Esophagus squamous epithelium (tissue), 5 donors: ENCODE measurements around the gene KIF1A. TPM values are rescaled to one million over a fixed set of nuclear protein-coding genes. Genes with fewer than 3 reads are reported as not detected.

Source experiments
- DNase-seq: peaks from one replicate; lab custom pipeline; 2025; lab: John Stamatoyannopoulos, UW
- H3K27ac ChIP-seq, 4 donors: fragments of 200-600 bp; sonication (generic); one replicate each; pipeline ENCODE4 v1.5.1; 2016 to 2019; ENCODE audit warnings: mild to moderate bottlenecking in 1 of 4
- H3K27me3 ChIP-seq, 4 donors: fragments of 200-600 bp; sonication (generic); 1 replicate in 3 of 4; 2 replicates in 1 of 4; pipeline versions ENCODE4 v1.5.1 to v1.6.0; 2017 to 2021; ENCODE audit warnings: antibody characterized with exemption in 1 of 4
- H3K36me3 ChIP-seq, 3 donors: fragments of 200-600 bp; sonication (generic); one replicate each; pipeline ENCODE4 v1.5.1; 2016 to 2019
- H3K4me1 ChIP-seq, 3 donors: fragments of 200-600 bp; sonication (generic); one replicate each; pipeline ENCODE4 v1.5.1; 2017 to 2019
- H3K4me3 ChIP-seq, 4 donors: fragments of 200-600 bp; sonication (generic); 1 replicate in 3 of 4; 2 replicates in 1 of 4; pipeline ENCODE4 v1.5.1; 2016 to 2019; ENCODE audit warnings: mild to moderate bottlenecking in 2 of 4, moderate library complexity in 1 of 4
- H3K9me3 ChIP-seq, 3 donors: fragments of 200-600 bp; sonication (generic); one replicate each; pipeline ENCODE4 v1.5.1; 2016 to 2019
- CTCF ChIP-seq, 6 experiments: fragments of 450-650 bp in 4 of 6; fragments of 200-600 bp in 2 of 6; sonication (generic) in 2 of 6; IDR thresholded peaks; one replicate each; pipeline ENCODE4 v1.5.1; 2016 to 2019; ENCODE audit warnings: antibody characterized with exemption in 6 of 6, mild to moderate bottlenecking in 4 of 6, moderate library complexity in 4 of 6
- POLR2A ChIP-seq, 4 donors: fragments of 450-650 bp; IDR thresholded peaks; one replicate each; pipeline ENCODE4 v1.6.1; 2017; ENCODE audit warnings: antibody characterized with exemption in 4 of 4, mild to moderate bottlenecking in 4 of 4, moderate library complexity in 3 of 4
- WGBS, 2 donors: methylation state at CpG; one replicate each; pipeline ENCODE4 v1.1.5; 2018; 5-methylcytosine and 5-hydroxymethylcytosine counted together
- intact Hi-C: fragments of 100-400 bp; cut with DNase I; formaldehyde crosslinking; loops from one replicate; pipeline ENCODE4 v1.15.0; 2022
- total RNA-seq, 4 donors: library from RNA; depleted of rRNA; stranded (reverse); fragments of >200 nt; gene quantifications; one replicate each; pipeline ENCODE4 v1.1.0, GENCODE V29; 2016
- donor health status: DM: yes; HTN: yes; CAD: no.

The KIF1A gene
- total RNA-seq, 4 donors from 2014 or later, result 0.15 TPM; not detected in 3

DNA sequence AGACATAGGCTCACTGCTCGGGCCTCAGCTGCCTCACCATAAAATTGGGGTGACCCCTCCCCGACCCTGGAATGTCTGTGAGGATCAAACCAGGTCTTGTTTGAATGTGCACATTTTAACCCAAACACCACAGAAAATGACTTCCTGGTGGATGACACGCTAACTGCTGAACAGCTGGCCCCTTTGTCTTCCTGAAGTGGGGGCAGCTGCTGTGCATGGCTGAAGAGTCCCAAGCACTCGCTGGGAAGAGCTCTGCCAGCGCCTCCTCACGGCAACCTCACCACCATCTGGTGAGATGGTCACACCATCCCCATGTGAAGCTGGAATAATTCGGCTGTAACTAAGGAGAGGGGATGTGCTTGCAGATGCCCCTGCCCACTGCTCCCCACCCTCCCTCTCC is 94.3 kb downstream of the KIF1A start:
- WGBS, 2 donors, result 82% methylated on average over 3 of the region's 7 CpGs; no CpG with 5 or more reads in 1 of the 2 donors

DNA sequence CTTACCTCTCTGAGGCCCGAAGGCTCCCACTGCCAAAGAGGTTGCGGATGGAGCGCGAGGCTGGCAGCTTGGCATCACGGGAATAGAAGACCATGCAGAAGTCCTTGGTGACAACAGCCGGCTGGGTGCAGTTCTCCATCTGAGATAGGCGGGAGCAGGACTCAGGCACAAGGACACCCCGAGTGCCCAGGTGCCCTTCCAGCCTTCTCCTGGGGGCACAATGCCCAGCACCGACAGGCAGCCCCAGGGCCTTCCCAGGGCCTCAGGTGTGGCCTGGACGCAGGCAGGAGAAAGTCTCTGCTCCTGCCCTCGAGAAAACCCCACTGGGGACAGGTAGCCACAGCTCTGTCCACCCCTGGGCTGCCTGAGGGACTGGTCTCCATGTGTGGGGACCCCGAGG is 94.8 kb downstream of the KIF1A start:
- intact Hi-C loops, result no loop called here
- TF ChIP-seq POLR2A (IDR thresholded peaks at IDR 0.05) (no peak), CTCF (IDR thresholded peaks at IDR 0.05) (no peak)

More for the DNA sequence above, 94.3 kb downstream of the KIF1A start:
- DNase-seq, result no peak
- Histone ChIP-seq H3K9me3 (no peaks in the 10 kb centered on the region), H3K27ac (no peak overlapping the region), H3K36me3 (no peaks in the 10 kb centered on the region), H3K4me1 (no peaks in the 10 kb centered on the region), H3K4me3 (no peak overlapping the region), H3K27me3 (peaks cover 0 to 32% (median 0%) of the 10 kb centered on the region in 4 donors)
- intact Hi-C loops, result no loop called here
- TF ChIP-seq CTCF (IDR thresholded peaks at IDR 0.05) (no peak), POLR2A (IDR thresholded peaks at IDR 0.05) (no peak)

DNA sequence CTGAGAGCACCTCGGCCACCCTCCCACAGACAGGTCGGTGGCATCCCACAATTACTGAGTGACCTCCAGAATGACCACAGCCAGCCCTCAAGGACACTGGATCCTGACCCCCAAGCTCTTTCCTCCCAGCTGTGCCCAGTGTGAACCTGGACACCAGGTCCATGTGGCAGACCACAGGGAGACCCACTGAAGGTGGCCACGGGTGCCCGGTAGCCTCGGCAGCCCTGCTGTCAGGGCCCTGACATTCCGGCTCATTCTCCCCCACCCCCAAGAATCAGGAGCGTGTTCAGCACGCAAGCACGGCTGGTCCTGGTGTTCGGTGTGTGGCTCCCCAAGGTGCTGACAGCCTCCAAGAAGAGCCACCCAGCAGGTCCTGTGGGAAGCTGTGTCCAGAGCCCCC is 95.6 kb downstream of the KIF1A start:
- no peaks in the 10 kb centered on the region for H3K9me3 ChIP-seq
- intact Hi-C loops, result no loop called here
- WGBS, 2 donors, result no CpG with 5 or more reads among the region's 10 CpGs

More for the DNA sequence above, 94.8 kb downstream of the KIF1A start:
- Histone ChIP-seq H3K4me3 (no peak overlapping the region), H3K36me3 (no peaks in the 10 kb centered on the region), H3K27ac (no peak overlapping the region), H3K4me1 (no peaks in the 10 kb centered on the region), H3K9me3 (no peaks in the 10 kb centered on the region), H3K27me3 (peaks cover 0 to 32% (median 0%) of the 10 kb centered on the region in 4 donors)
- DNase-seq, result no peak
- WGBS, 2 donors, result 54 to 100% methylated on average over 2 to 3 of the region's 12 CpGs

GRCh38 chr2:240723851-240724250 is 96.2 kb downstream of the KIF1A start:
- peaks cover 0 to 26% (median 0%) of the 10 kb centered on the region in 4 donors for H3K27me3 ChIP-seq
- no peak overlapping the region for H3K27ac ChIP-seq
- TF ChIP-seq CTCF (IDR thresholded peaks at IDR 0.05), result no peak
- TF ChIP-seq POLR2A (IDR thresholded peaks at IDR 0.05), result no peak
- H3K36me3 ChIP-seq, result no peaks in the 10 kb centered on the region
- no peak overlapping the region for H3K4me3 ChIP-seq
- no peaks in the 10 kb centered on the region for H3K4me1 ChIP-seq
- no peak for DNase-seq
- intact Hi-C loops, result no loop called here
- no peaks in the 10 kb centered on the region for H3K9me3 ChIP-seq
- WGBS, 2 donors, result no CpG with 5 or more reads among the region's 9 CpGs

More for the DNA sequence above, 95.6 kb downstream of the KIF1A start:
- peaks cover 0 to 31% (median 0%) of the 10 kb centered on the region in 4 donors for H3K27me3 ChIP-seq
- H3K36me3 ChIP-seq, result no peaks in the 10 kb centered on the region
- no peak for DNase-seq
- H3K4me1 ChIP-seq, result no peaks in the 10 kb centered on the region
- H3K4me3 ChIP-seq, result no peak overlapping the region
- TF ChIP-seq POLR2A (IDR thresholded peaks at IDR 0.05) (no peak), CTCF (IDR thresholded peaks at IDR 0.05) (no peak)
- H3K27ac ChIP-seq, result no peak overlapping the region

DNA sequence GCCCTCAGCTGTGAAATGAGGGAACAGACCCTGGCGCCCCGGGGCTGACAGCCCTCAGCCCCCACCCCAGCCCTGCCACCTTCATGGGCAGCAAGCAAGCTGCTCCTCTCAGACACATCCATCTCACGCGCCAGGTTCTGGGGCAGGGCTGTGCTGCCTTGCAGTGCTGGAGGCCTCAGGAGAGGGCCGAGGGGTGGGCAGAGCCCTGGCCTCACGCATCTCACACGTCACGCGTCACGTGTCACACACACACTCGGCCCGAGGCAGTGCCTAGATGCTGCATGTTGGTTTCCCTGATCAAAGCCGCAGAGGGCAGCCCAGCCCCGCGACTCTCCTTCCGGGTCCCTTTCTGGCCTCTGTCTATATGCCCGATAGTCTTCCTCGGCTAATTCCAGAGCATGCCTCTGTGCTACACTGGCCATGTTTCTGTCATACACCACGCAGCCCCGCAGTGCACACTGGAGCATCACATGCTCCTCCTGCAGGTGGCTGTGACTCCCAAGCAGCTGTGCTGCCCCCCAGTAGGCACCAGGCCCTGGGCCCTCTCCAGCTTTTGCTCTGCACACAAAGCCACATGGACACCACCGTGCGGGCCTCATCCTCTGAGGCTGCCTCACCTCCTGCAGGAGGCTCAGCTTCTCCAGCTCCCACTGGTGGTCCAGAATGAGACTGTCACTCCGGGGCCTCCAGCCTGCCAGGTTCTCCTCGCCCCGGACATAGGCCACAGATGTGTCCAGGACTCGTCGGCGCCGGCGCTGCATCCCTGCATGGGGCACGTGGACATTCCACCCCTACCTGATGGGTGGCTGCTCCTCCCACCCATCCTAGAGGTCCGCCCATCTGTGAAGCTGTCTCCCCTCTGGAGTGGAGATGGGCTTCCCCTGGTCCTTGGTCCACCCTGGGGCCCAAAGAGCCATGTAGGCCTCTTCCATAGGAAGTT is 97.0 kb downstream of the KIF1A start:
- Histone ChIP-seq H3K36me3 (no peaks in the 10 kb centered on the region), H3K4me3 (no peak overlapping the region), H3K4me1 (no peaks in the 10 kb centered on the region), H3K9me3 (no peaks in the 10 kb centered on the region), H3K27me3 (peaks cover 0 to 25% (median 0%) of the 10 kb centered on the region in 4 donors), H3K27ac (no peak overlapping the region)
- no peak for TF ChIP-seq CTCF (IDR thresholded peaks at IDR 0.05)
- no peak for TF ChIP-seq POLR2A (IDR thresholded peaks at IDR 0.05)
- 83% methylated on average over 10 to 22 of the region's 32 CpGs for WGBS, 2 donors
- DNase-seq, result no peak
- intact Hi-C loops, result no loop called here
